ENCODE results near the gene CENPS.

GRCh38 chr1:10387677-10388386 lies 42.4 kb upstream of the CENPS start:
- TF ChIP-seq, protein P1, sequence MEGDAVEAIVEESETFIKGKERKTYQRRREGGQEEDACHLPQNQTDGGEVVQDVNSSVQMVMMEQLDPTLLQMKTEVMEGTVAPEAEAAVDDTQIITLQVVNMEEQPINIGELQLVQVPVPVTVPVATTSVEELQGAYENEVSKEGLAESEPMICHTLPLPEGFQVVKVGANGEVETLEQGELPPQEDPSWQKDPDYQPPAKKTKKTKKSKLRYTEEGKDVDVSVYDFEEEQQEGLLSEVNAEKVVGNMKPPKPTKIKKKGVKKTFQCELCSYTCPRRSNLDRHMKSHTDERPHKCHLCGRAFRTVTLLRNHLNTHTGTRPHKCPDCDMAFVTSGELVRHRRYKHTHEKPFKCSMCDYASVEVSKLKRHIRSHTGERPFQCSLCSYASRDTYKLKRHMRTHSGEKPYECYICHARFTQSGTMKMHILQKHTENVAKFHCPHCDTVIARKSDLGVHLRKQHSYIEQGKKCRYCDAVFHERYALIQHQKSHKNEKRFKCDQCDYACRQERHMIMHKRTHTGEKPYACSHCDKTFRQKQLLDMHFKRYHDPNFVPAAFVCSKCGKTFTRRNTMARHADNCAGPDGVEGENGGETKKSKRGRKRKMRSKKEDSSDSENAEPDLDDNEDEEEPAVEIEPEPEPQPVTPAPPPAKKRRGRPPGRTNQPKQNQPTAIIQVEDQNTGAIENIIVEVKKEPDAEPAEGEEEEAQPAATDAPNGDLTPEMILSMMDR (conservative IDR thresholded peaks at IDR 0.05) = no peak
- no peak for TF ChIP-seq EZH2 (IDR thresholded peaks at IDR 0.05; ENCODE audit: low read depth)
